HG03103 (cell line): ENCODE results near the gene PLSCR3.
"Not testable (repeated sequence)": the region's sequence is repeated elsewhere in the genome, so short reads cannot be mapped to it uniquely, and the experiment has no call there.

Source experiments
- ATAC-seq: cut with Tn5 transposase; IDR thresholded peaks from one replicate; pipeline ENCODE4 v1.9.1; 2021; ENCODE audit warnings: low read depth; ENCODE audit not compliant: unreplicated experiment

The PLSCR3 gene

GRCh38 chr17:7382901-7383300 lies 11.4 kb downstream of the PLSCR3 start:
- ATAC-seq, result no peak

GRCh38 chr17:7380855-7381683 lies 13.3 kb downstream of the PLSCR3 start, which contains the start of gene TNK1:
Gene TNK1 (plus strand): TSS chr17:7381089. CDS start chr17:7382927, 1,838 bp downstream.
- no peak for ATAC-seq

DNA sequence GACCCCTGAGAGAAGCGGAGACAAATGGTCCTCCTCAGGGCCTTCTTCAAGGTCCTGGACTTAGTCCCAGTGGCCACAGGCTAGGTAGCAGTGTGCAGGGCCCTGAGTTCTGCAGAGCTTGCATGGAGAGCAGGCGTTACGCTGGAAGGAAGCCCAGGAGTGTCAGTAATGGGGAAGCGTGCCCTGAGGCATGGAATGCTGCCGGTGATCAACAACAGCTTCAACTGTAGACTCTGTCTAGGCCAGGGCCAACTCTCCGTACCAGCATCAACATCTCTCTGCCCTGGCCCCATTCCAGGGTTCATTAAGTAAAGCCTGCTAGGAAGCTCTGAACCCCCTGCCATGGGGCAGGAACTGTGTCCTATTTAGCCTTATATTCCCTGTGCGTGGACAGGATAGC lies 14.0 kb downstream of the PLSCR3 start:
- no peak for ATAC-seq

DNA sequence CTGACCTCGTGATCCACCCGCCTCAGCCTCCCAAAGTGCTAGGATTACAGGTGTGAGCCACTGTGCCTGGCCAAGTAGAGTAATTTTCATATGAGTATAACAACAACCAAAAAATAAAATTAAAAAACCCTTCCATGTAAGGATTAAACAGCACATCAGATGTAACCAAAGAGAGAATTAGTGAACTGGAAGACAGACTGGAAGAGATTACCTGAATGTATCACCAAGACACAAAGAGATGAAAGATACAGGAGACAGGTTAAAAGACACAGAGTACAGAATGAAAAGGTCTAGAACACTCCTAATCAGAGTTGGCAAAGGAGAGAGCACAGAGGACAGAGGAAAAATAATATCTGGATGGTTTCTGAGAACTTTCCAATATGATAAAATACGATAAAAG lies 15.2 kb downstream of the PLSCR3 start:
- ATAC-seq, result no peak

GRCh38 chr17:7374353-7374752 lies 20.0 kb downstream of the PLSCR3 start:
- no peak for ATAC-seq

DNA sequence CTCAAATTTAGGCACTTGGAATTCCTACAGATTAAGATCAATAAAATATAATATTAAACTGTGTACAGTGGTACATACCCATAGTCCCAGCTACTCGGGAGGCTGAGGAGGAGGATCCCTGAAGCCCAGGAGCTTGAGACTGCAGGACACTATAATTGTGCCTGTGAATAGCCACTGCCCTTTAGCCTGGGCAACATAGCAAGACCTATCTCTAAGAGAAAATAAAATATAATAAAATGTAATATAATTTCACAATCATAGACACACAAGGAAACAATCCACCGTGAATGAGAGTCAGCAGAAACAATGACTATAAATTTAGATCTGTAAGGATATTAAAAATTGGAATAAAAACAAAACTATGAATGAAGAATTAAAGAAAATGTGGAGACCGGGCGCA lies 23.5 kb downstream of the PLSCR3 start:
- no peak for ATAC-seq

DNA sequence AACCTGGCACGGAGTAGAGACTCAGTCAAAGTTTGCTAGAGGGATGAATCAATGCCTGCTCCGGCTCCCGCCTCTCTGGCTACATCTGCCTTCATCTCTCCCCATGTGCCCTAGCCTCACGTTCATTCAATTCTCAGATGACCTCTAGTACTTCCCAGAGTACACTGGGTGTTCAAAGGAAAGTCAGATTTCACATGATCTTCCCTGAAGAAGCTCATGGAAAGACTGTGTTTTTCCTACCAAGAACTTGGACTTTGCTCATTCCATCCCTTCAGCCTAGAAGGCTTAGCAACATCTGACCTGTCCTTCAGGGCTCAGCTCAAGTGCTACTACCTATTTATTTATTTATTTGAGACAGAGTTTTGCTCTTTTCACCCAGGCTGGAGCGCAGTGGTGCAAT lies 24.5 kb downstream of the PLSCR3 start:
- ATAC-seq, result no peak

DNA sequence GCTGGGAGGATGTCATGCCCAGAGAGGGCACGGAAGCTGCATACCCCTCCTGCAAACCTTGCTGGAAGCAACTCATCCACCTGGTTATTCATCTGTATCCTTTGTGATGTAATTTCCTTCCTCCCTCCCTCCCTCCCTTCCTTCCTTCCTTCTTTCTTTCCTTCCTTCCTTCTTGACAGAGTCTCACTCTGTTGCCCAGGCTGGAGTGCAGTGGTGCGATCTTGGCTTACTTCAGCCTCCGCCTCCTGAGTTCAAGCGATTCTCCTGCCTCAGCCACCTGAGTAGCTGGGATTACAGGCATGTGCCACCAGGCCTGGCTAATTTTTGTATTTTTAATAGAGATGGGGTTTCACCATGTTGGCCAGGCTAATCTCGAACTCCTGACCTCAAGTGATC lies 25.7 kb downstream of the PLSCR3 start:
- ATAC-seq, result not testable (repeated sequence)

DNA sequence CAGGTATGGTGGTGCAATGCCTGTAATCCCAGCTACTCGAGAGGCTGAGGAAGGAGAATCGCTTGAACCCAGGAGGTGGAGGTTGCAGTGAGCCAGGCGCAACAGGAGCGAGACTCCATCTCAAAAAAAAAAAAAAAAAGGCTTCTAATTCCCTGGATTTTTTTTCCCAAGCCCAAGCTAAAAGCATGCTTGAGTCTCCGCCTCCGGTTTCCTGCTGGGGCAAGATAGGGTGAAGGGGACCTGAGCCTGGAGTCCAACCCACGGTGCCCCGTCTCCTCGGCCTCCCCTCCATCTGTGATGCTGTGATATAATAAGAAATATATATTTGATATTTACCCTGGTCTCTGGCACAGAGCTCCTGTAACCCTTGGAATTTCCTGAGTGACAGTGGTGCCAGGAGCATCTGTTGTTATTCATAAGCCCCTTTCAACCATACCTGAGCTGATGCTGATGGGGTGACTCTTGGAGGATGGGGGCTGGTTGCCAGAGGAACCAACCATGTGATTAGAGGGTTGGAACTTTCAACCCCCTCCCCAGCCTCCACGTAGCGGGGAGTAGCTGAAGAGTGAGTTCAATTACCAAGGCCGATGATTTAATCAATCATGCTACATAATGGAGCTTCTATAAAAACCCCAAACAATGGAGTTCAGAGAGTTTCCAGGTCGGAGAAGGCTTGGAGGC lies 26.3 kb downstream of the PLSCR3 start:
- no peak for ATAC-seq

GRCh38 chr17:7367083-7367482 lies 27.2 kb downstream of the PLSCR3 start:
- no peak for ATAC-seq

- ATAC-seq, result not testable (repeated sequence)
These were observed 28.4 kb downstream of the PLSCR3 start for GRCh38 chr17:7365963-7366362.

GRCh38 chr17:7363311-7363710 lies 31.0 kb downstream of the PLSCR3 start:
- ATAC-seq, result no peak

GRCh38 chr17:7361906-7362305 lies 32.4 kb downstream of the PLSCR3 start:
- ATAC-seq, result no peak

DNA sequence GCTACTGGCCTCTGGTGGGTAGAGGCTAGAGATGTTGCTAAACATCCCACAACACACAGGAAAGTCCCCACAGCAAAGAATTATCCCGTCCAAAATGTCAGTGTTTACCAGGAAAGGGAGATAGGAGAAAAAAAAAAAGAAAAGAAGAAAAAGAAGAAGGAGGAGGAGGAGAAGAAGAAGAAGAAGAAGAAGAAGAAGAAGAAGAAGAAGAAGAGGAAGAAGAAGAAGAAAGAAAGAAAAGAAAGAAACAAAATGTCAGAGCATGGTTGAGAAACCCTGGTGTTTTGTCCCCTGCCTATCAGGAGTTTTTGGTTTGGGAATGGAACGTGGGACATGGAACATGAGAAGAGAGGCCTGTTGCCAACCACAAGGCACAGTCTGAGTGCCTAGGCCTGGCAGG lies 36.9 kb downstream of the PLSCR3 start:
- ATAC-seq, result no peak

GRCh38 chr17:7356756-7357155 lies 37.6 kb downstream of the PLSCR3 start:
- no peak for ATAC-seq

GRCh38 chr17:7356072-7356549 lies 38.2 kb downstream of the PLSCR3 start:
- no peak for ATAC-seq

DNA sequence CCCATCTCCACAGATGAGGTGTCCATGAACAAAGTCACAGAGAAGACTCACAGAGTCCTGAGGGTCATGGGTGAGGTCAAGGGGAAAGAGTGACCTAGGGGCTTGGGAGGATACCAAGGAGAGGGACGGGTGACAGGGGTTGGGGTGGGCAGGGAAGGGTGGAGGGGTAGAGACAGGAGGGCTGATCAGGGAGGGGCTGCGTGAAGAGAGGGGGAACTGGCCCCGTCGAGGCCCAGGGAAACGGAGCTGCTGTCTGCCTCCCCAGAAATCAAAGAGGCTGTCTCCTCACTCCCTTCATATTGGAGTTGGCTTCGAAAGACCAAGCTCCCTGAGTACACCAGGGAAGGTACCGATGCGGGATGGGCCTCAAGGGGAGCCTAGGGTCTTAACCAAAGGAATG lies 38.8 kb downstream of the PLSCR3 start:
- ATAC-seq, result no peak

- no peak for ATAC-seq
These were observed 39.3 kb downstream of the PLSCR3 start, which contains the start of gene TMEM95 for GRCh38 chr17:7355053-7355452. Gene TMEM95 (plus strand): TSS chr17:7355156. CDS start chr17:7355205, 49 bp downstream.

GRCh38 chr17:7354262-7354843 lies 40.0 kb downstream of the PLSCR3 start:
- ATAC-seq, result no peak

DNA sequence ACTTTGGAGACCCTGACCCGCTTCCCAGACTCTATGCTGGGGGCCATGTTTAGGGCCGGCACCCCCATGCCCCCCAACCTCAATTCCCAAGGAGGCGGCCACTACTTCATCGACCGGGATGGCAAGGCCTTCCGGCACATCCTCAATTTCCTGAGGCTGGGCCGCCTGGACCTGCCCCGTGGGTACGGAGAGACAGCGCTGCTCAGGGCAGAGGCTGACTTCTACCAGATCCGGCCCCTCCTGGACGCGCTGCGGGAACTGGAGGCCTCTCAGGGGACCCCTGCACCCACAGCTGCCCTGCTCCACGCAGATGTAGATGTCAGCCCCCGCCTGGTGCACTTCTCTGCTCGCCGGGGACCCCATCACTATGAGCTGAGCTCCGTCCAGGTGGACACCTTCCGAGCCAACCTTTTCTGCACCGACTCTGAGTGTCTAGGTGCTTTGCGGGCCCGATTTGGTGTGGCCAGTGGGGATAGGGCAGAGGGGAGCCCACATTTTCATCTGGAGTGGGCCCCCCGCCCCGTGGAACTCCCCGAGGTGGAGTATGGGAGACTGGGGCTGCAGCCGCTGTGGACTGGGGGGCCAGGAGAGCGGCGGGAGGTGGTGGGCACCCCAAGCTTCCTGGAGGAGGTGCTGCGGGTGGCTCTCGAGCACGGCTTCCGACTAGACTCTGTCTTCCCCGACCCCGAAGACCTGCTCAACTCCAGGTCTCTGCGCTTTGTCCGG lies 41.3 kb downstream of the PLSCR3 start:
- no peak for ATAC-seq

DNA sequence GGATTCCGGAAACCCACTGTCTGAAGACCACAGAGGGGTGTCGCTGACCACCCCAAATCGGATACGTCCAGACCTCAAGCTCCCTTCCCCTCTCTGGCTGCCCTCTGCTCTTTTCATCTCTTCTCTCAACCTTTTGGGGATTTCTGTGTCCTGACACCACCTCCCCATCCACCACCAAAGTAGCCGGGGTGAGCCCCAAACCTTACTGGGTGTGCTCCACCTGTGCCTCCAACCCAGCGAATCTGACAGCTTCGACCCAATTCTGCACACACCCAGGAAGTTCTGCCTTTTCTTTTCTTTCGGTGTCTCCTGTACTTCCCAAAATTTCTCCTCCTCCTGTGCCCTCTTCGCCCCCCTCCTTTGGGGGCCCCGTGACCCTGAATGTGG lies 41.8 kb downstream of the PLSCR3 start:
- ATAC-seq, result no peak
